GM19452 (cell line): ENCODE data around the gene CFAP61.
"Not testable (repeated sequence)": the region's sequence is repeated elsewhere in the genome, so short reads cannot be mapped to it uniquely, and the experiment has no call there.

Source experiments
- ATAC-seq: cut with Tn5 transposase; IDR thresholded peaks from one replicate; pipeline ENCODE4 v1.9.1; 2021; ENCODE audit not compliant: unreplicated experiment

The CFAP61 gene

DNA sequence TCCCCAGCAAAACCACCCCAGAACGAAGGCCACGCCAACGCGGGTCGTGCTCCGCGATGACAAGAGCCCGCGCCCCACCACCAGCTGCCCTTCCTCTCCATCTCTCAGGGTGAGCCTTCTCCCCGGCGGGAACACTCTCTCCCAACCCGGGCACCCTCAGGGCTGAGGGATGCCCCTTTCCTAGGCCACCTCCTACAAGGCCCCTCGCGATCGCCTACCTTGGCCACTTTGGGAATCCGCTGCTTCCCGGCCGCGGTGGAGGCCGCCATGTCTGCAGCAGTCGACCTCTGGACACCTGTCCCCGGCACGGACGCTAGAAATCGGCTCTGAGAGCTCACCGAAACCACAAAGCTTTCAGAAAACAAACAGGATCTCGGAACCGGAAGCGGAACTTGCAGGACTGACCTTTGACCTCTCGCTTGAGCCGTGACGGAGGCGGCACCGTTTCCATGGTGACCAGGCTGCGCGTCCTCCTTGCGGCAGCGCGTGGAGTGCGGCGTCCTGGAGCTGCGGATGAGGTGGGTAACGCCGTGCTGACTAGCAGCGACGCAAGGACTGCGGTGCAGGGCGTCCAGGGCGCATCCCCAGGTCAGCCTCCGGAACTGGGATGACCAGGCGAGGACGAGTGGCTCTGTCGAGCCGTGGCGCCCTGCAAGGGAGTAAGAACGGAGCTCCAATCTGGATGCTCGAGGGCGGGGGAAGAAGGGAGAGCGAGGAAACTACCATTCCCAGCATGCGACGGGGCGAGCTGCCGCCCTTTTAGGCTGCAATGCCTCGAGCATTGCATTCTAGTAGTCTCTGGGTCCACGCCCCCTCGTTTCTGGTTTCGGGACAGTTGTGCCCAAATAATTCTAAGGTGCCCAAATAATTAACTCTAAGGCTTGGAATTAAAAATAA is at the start of gene CFAP61, which contains the start of gene CRNKL1:
TSS of gene CFAP61 (plus strand) at position 459 of the 897 bp plus-strand sequence. CDS start 4,122 bp downstream, outside the sequence.
TSS of gene CRNKL1 (minus strand) at position 393 of the 897 bp plus-strand sequence. CDS start at position 269, 124 bp downstream.
- peak; percentile 96 for ATAC-seq

DNA sequence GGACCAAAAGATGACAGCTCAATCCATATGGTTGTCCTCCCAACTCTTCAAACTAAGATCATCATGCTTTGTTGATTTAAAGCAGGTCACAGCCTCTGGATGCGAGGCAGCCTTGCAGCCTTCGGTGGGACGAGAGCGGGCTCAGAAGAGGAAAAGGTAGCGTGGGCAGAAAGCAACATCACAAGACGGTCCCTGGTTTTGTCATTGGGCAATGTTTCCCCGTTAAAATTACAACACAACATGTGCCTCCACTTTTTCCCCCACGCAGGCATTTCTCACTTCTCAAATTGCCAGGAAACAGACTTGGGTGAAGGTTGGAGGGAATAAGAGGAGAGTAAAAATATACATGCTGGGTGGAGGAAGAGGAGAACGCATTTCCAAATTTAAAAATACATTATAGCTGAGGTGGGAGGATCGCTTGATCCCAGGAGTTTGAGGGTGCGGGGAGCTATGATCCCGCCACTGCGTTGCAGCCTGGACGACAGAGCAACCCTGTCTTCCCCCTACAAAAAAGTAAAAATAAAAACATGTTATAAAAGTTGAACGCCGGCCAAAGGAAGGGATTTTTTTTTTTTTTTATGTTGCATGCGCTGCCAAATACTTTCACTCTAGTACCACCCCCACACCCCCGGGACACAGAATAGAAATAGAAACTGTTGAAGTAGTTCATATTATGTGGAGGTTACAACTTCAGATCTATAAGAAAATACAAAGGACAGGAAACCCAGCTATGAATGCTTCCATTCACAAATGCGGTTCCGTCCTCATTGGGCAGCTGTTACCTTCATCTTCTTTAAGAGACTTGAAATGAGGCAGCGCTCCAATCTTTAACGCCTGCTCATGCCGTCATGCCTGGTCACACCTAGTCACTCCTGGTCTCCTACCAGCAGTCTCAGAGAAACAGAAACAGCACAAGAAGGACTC is 49.0 kb upstream of the CFAP61 start:
- ATAC-seq, result no peak

GRCh38 chr20:20003955-20004322 is 48.4 kb upstream of the CFAP61 start:
- not testable (repeated sequence) for ATAC-seq

GRCh38 chr20:20005342-20005741 is 47.0 kb upstream of the CFAP61 start:
- ATAC-seq, result no peak

DNA sequence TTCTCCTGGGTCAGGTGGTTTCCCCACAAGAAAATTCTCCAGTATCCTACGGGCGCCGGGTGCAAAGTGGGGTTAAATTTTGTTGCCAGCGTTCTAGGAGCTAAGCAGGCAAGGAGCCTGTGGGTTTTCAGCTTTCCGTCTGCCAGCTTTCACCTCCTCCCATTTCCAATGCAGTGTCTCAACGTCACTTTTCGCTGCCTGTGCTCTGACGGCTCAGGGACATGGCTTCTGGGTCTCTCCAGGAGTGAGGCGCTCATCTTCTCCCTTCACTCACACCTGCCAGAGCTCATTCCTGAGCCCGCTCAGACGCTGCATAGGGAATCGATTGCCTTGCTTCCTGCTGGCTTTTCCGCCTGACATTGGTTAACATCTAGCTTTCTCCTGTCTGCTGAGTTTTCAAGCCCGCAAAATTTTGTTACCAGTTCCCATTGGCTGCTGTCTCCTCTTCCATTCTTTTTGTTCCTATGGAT is 42.5 kb upstream of the CFAP61 start:
- no peak for ATAC-seq

- no peak for ATAC-seq
These were observed 41.5 kb upstream of the CFAP61 start for GRCh38 chr20:20010639-20011500.

DNA sequence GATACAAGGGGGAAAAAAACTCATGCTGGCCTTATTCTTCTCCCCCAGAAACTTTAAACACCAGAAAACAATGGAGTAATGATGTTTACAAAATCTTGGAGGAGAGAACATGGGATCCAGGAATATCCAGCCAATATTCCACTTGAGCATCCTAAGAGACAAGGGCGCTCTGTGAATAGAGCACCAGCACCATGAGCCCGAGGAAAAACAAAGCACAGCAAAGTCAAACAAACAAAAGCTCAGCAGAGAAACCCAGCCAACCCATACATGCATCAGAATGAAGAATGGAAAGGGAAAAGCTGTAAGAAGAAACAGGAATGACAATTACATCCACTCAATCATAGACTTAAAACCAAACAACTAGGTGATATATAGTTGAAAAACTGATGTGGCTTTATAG is 39.8 kb upstream of the CFAP61 start:
- ATAC-seq, result no peak

DNA sequence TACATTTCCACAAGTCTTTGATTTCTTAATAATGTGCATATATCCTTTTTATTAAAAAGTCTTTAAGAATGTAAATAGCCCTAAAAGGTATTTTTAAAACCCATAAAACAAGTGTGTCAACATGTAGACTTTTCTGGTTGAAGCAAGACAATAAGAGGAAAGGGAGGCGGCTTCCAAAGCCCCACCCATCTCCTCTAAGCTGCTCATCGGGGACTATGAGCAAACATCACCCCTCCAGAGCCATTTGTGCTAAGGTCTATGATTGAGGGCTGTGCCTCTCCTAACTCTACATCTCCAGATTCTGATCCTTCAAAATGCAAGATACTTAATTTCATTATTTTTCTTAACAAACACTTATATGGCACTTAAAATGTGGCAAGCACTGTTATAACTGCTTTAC is 37.7 kb upstream of the CFAP61 start:
- no peak for ATAC-seq

DNA sequence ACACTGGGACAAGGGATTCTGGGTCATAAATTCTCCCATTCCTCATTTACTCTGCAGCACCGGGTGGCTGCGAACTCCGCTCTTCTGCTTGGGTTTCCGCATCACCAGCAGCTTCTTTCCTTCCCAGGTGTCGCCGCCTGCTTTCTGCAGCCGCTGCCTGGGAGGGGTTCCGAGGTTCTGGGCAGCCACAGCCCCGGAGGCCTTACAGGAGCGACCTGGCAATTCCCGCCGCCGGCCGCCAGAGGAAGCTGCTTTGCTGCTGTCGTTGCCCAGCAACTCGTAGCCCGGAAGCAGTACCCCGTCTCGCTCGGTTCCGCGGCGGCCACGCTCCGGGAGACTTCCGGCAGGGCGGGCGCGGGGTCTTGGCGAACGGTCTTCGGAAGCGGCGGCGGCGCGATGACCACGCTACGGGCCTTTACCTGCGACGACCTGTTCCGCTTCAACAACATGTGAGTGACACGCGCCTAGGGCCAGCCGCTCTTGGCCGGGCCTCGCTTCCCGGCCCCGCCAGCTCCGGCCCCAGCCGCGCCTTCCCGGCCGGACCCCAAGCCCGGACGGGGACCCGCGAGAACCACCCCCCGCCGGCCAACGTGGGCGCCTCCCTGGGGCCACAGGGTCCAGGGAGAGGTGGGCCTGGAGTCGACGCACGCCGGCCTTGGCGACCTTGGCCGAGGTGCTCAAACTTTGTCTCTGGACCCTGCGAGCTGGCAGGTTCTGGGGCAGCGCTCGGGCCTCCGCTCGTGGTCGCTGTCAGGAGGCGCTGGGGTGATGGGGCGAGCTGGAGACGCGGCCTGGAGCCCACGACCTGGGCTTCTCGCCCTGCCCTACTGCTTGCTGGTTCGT is 35.1 kb upstream of the CFAP61 start, which contains the start of gene NAA20:
TSS of gene NAA20 (plus strand) at position 362 of the 843 bp plus-strand sequence. CDS start at position 397, 35 bp downstream.
- ATAC-seq, result peak; percentile 100

DNA sequence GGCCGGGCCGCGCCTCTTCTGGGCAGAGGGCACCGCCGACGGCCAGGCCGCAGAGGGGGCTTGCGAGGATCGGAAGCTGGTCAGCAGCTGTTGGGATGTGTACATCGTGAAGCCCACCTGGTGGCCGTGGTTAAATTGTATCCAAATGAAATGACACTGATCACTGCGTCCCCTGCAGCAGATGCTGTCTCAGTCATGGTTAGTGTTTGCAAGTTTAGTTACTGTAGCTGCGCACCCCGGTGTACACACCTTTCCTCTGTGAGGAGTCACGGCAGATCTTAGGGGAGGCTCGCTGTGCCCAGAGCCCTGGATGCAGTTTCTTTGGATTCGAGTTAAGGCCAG is 34.5 kb upstream of the CFAP61 start:
- no peak for ATAC-seq

DNA sequence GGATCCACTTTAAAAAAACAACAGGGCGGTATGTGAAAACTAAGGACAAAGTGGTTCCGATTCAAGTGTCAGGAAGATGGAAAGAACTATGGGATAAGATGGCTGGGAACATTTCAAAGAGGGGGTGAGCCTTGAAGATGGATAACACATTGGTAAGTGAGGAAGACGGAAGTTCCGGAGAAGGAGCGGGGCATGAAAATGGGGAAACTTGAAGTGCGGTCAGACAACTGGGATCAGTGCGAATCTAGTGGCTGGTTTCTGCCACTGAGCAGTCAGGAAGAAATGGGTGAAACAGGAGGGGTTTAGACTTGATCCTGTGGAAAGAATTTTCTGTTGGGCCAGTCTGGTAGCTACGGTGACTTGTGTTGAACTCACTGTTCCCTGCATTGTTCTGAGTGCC is 34.0 kb upstream of the CFAP61 start:
- ATAC-seq, result no peak

- ATAC-seq, result no peak
These were observed 33.2 kb upstream of the CFAP61 start for GRCh38 chr20:20019123-20019522.

- ATAC-seq, result no peak
These were observed 31.4 kb upstream of the CFAP61 start for GRCh38 chr20:20020908-20021307.

- ATAC-seq, result no peak
These were observed 30.5 kb upstream of the CFAP61 start for GRCh38 chr20:20021835-20022234.

DNA sequence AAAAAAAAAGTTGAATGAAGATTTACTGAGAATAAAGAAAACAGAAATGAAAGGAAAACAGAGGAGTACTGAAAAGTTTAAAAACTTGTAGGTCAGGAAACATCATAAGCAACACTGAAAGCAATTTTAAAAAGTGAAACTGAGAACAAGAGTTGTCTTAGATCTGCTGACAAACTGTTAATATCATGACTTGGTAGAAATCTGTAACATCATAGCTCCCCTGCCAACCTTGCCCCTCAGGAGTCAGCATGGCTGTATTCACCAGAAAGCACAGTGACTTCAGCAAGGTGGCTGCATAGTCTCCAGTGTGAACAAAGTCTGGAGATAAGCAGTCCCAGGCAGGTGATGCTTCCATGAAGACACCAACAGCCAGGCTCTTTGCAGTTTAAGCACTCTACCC is 29.8 kb upstream of the CFAP61 start:
- ATAC-seq, result peak; percentile 60

DNA sequence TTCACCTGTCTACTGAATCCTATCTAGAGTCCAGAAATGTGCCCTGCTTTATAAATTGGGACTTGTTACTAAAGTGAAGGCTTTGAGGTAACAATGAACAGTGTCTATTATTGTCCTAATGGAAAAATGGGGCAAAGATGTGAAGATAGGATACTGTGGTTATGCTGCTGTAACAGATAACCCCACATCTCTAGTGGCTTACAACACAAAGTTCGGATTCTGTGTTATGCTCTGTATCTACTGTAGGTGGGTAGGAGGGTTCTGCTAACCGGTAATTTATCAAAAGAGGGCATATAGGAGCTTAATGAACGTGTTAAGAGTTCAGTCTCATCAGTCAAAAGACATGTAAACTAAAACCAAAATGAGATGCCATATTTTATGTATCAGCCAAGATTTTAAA is 28.9 kb upstream of the CFAP61 start:
- no peak for ATAC-seq

GRCh38 chr20:20024942-20025341 is 27.4 kb upstream of the CFAP61 start:
- no peak for ATAC-seq

GRCh38 chr20:20027284-20027683 is 25.0 kb upstream of the CFAP61 start:
- ATAC-seq, result no peak

DNA sequence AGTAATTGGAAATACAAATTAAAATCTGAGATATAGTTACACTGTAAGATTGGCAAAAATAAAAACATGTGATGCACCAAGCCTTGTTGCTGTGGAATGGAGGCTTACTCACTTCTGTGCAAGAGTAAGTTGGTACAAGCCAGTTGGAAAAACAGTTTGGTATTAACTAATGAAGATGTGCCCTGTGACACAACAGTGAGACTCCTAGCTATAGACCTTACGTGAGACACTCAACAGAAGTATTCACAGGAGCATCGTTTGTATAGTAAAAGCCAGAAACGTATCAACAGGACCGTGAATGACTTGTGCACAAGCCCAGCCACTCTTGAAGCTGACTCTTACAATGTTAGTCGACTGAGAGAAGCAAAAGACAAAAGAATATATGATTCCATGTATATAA is 20.5 kb upstream of the CFAP61 start:
- ATAC-seq, result no peak

GRCh38 chr20:20034486-20034885 is 17.8 kb upstream of the CFAP61 start:
- no peak for ATAC-seq
